Upper lobe of left lung (tissue), 4 donors: ENCODE data around the gene PCCA.
"Not testable (repeated sequence)": the region's sequence is repeated elsewhere in the genome, so short reads cannot be mapped to it uniquely, and the experiment has no call there.

Source experiments
- CTCF ChIP-seq, 6 experiments: fragments of 450-650 bp in 4 of 6; fragments of 200-600 bp in 2 of 6; sonication (generic) in 2 of 6; IDR thresholded peaks; one replicate each; pipeline ENCODE4 v1.5.1; 2016 to 2019; ENCODE audit warnings: antibody characterized with exemption in 6 of 6
- EP300 ChIP-seq, 4 donors: sonication (generic); formaldehyde crosslinking; IDR thresholded peaks; one replicate each; pipeline ENCODE4 v1.5.1; 2017; ENCODE audit warnings: antibody characterized with exemption in 4 of 4, control low read depth in 2 of 4
- POLR2A ChIP-seq, 4 donors: fragments of 450-650 bp; IDR thresholded peaks; one replicate each; pipeline ENCODE4 v1.5.1; 2016 to 2017; ENCODE audit warnings: antibody characterized with exemption in 4 of 4, mild to moderate bottlenecking in 2 of 4

DNA sequence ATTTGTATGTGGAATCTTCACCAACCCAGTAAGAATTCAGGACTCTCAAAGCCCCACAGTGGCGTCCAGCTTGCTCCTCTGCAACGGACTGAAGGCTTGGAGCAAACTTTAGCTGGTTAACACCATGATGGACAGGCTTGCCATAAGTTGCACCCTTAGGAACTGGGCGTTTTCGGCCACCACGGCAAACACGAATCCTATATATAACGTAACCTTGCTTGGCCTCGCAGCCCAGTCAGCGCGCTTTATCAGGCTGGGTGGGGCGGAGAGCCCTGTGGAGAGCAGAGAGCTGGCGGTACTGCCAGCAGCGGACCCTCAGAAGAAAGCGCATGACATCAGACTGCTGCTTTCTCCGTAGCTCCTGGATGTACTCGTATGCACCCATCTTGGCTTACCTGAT is 61.8 kb downstream of the PCCA start:
- not testable (repeated sequence) for TF ChIP-seq CTCF, POLR2A, EP300 (IDR thresholded peaks at IDR 0.05)
